K562 (cell line): ENCODE data around the gene IRAK2. TPM values are rescaled to one million over a fixed set of nuclear protein-coding genes. Genes with fewer than 3 reads are reported as not detected.

Source experiments
- BRF2 ChIP-seq: IDR thresholded peaks from 3 replicates; pipeline ENCODE4 v1.6.1; 2011; ENCODE audit warnings: borderline replicate concordance, mild to moderate bottlenecking; ENCODE audit not compliant: insufficient read length, insufficient read depth
- CEBPG ChIP-seq, 3 experiments: fragments of 200-800 bp in 1 of 3; sonication (Bioruptor generic) in 1 of 3; sonication (generic) in 1 of 3; formaldehyde crosslinking in 1 of 3; IDR thresholded peaks in 2 of 3; conservative IDR thresholded peaks in 1 of 3; 2 replicates each; pipeline versions ENCODE4 v1.6.1 to v1.8.0; 2016 to 2022; ENCODE audit warnings: missing compliant biosample characterization in 2 of 3, missing genetic modification characterization in 2 of 3, mild to moderate bottlenecking in 1 of 3, missing genetic modification reagents in 1 of 3
- COPS2 ChIP-seq: fragments of 450-650 bp; conservative IDR thresholded peaks from 2 replicates; pipeline ENCODE4 v1.6.1; 2016; ENCODE audit warnings: mild to moderate bottlenecking, moderate library complexity
- ETV1 ChIP-seq: fragments of 450-650 bp; conservative IDR thresholded peaks from 2 replicates; pipeline ENCODE4 v1.6.1; 2016; ENCODE audit warnings: missing genetic modification characterization, control low read depth, low read depth, missing compliant biosample characterization
- FOSL1 ChIP-seq: fragments of 200-800 bp; sonication (Bioruptor generic); conservative IDR thresholded peaks from 2 replicates; pipeline ENCODE4 v1.6.1; 2016; ENCODE audit warnings: missing genetic modification characterization, missing compliant biosample characterization
- HCFC1 ChIP-seq: IDR thresholded peaks from 2 replicates; pipeline ENCODE4 v1.6.1; 2012; ENCODE audit warnings: low read depth, low read length, improper control_type of control experiment
- KDM4B ChIP-seq, 2 experiments: fragments of 450-650 bp in 1 of 2; sonication (generic) in 1 of 2; IDR thresholded peaks; 2 replicates each; pipeline ENCODE4 v1.6.1; 2016 to 2017; ENCODE audit warnings: borderline replicate concordance in 2 of 2, antibody characterized with exemption in 1 of 2, low read depth in 1 of 2, mild to moderate bottlenecking in 1 of 2
- MXI1 ChIP-seq: IDR thresholded peaks from 2 replicates; pipeline ENCODE4 v1.6.1; 2011; ENCODE audit warnings: low read depth, mild to moderate bottlenecking, improper control_type of control experiment, low read length
- SMAD2 ChIP-seq: fragments of 150-350 bp; IDR thresholded peaks from 2 replicates; pipeline ENCODE4 v1.6.1; 2014; ENCODE audit warnings: low read depth, mild to moderate bottlenecking, low read length
- XRCC3 ChIP-seq: fragments of 450-650 bp; IDR thresholded peaks from 2 replicates; pipeline ENCODE4 v1.6.1; 2017; ENCODE audit warnings: mild to moderate bottlenecking, moderate library complexity
- ZNF24 ChIP-seq: fragments of 450-650 bp; IDR thresholded peaks from 2 replicates; pipeline ENCODE4 v1.6.1; 2016
- ZNF41 ChIP-seq: fragments of 250-450 bp; sonication (Bioruptor Pico); conservative IDR thresholded peaks from 2 replicates; pipeline ENCODE4 v1.4.0; 2020; ENCODE audit warnings: mild to moderate bottlenecking
- ZNF436 ChIP-seq: fragments of 250-450, 450-650 bp; sonication (Bioruptor Pico); formaldehyde crosslinking; IDR thresholded peaks from 2 replicates; pipeline ENCODE4 v1.7.0; 2020; ENCODE audit warnings: mild to moderate bottlenecking
- ZNF444 ChIP-seq: fragments of 250-450 bp; sonication (Bioruptor Pico); IDR thresholded peaks from 2 replicates; pipeline ENCODE4 v1.4.0; 2020; ENCODE audit warnings: mild to moderate bottlenecking, moderate library complexity
- polyA plus RNA-seq, 8 experiments: library from polyadenylated mRNA; depleted of rRNA in 4 of 8; stranded (reverse) in 5 of 8; unstranded in 3 of 8; fragments of >200 nt; fragmentation: Nextera tagmentation in 2 of 8; fragmentation: Illumina TruSeq in 1 of 8; extraction: Ambion mirVana in 2 of 8; extraction: Trizol in 1 of 8; gene quantifications; 2 replicates each; pipeline versions ENCODE4 v1.2.1 to v1.2.3, GENCODE V29; 2011 to 2014; ENCODE audit warnings: inconsistent platforms in 1 of 8, missing spikeins in 1 of 8
- total RNA-seq, 7 experiments: library from RNA; depleted of rRNA in 6 of 7; stranded (reverse); fragments of >200 nt in 6 of 7; fragmentation: Illumina TruSeq in 2 of 7; extraction: Trizol in 2 of 7; gene quantifications; 2 replicates each; pipeline versions ENCODE4 v1.2.1 to v1.2.3, GENCODE V29; 2011 to 2021; ENCODE audit warnings: low replicate concordance in 1 of 7
- TF ChIP-seq, protein P1 (sequence below): IDR thresholded peaks from 3 replicates; pipeline ENCODE4 v1.6.1; 2011; ENCODE audit warnings: borderline replicate concordance, mild to moderate bottlenecking, moderate library complexity; ENCODE audit not compliant: insufficient read length; ENCODE audit errors: extremely low read depth
- TF ChIP-seq, protein P2 (sequence below): sonication (generic); formaldehyde crosslinking; IDR thresholded peaks from 2 replicates; pipeline ENCODE4 v1.5.0; 2020; ENCODE audit warnings: missing genetic modification reagents
- TF ChIP-seq, protein P3 (sequence below): fragments of 450-650 bp; formaldehyde crosslinking; IDR thresholded peaks from 2 replicates; pipeline ENCODE4 v1.4.0; 2020; ENCODE audit warnings: mild to moderate bottlenecking, moderate library complexity
- TF ChIP-seq, protein P4 (sequence below): sonication (generic); formaldehyde crosslinking; IDR thresholded peaks from 2 replicates; pipeline ENCODE4 v1.8.0; 2022; ENCODE audit warnings: mild to moderate bottlenecking, missing genetic modification reagents

IRAK2 gene
- total and polyA plus RNA-seq, 9 of the 15 experiments (the other 6 are each of a cell fraction or from before 2014, with no cell fraction given) = 0.42 to 4.4 (median 2.7) TPM

GRCh38 chr3:10142707-10143560, 21.8 kb upstream of the IRAK2 start (continued):
- TF ChIP-seq, protein P1, sequence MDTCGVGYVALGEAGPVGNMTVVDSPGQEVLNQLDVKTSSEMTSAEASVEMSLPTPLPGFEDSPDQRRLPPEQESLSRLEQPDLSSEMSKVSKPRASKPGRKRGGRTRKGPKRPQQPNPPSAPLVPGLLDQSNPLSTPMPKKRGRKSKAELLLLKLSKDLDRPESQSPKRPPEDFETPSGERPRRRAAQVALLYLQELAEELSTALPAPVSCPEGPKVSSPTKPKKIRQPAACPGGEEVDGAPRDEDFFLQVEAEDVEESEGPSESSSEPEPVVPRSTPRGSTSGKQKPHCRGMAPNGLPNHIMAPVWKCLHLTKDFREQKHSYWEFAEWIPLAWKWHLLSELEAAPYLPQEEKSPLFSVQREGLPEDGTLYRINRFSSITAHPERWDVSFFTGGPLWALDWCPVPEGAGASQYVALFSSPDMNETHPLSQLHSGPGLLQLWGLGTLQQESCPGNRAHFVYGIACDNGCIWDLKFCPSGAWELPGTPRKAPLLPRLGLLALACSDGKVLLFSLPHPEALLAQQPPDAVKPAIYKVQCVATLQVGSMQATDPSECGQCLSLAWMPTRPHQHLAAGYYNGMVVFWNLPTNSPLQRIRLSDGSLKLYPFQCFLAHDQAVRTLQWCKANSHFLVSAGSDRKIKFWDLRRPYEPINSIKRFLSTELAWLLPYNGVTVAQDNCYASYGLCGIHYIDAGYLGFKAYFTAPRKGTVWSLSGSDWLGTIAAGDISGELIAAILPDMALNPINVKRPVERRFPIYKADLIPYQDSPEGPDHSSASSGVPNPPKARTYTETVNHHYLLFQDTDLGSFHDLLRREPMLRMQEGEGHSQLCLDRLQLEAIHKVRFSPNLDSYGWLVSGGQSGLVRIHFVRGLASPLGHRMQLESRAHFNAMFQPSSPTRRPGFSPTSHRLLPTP = peak; percentile 13
- TF ChIP-seq, protein P2, sequence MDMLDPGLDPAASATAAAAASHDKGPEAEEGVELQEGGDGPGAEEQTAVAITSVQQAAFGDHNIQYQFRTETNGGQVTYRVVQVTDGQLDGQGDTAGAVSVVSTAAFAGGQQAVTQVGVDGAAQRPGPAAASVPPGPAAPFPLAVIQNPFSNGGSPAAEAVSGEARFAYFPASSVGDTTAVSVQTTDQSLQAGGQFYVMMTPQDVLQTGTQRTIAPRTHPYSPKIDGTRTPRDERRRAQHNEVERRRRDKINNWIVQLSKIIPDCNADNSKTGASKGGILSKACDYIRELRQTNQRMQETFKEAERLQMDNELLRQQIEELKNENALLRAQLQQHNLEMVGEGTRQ (CRISPR knock-in tag) = no peak
- TF ChIP-seq ZNF436 (CRISPR knock-in tag) (no peak), ETV1 (tag) (no peak), XRCC3 (no peak), KDM4B (IDR thresholded peaks at IDR 0.05; ENCODE audit: borderline replicate concordance in 2 of 2, low read depth in 1 of 2) (no peak), HCFC1 (peak; percentile 15; the same call in 1 of the 2 replicates), ZNF41 (CRISPR knock-in tag) (no peak), CEBPG (CRISPR knock-in tag; IDR thresholded peaks at IDR 0.05) (peak; percentile 99), CEBPG (tag; conservative IDR thresholded peaks at IDR 0.05 in 1 of 2, IDR thresholded peaks at IDR 0.05 in 1 of 2) (peak; percentile 94 to 95), ZNF444 (CRISPR knock-in tag) (no peak), BRF2 (no peak), MXI1 (no peak), ZNF24 (no peak), COPS2 (no peak), SMAD2 (no peak), FOSL1 (tag) (no peak)
- TF ChIP-seq, protein P3, sequence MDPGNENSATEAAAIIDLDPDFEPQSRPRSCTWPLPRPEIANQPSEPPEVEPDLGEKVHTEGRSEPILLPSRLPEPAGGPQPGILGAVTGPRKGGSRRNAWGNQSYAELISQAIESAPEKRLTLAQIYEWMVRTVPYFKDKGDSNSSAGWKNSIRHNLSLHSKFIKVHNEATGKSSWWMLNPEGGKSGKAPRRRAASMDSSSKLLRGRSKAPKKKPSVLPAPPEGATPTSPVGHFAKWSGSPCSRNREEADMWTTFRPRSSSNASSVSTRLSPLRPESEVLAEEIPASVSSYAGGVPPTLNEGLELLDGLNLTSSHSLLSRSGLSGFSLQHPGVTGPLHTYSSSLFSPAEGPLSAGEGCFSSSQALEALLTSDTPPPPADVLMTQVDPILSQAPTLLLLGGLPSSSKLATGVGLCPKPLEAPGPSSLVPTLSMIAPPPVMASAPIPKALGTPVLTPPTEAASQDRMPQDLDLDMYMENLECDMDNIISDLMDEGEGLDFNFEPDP (CRISPR knock-in tag) = no peak
- TF ChIP-seq, protein P4, sequence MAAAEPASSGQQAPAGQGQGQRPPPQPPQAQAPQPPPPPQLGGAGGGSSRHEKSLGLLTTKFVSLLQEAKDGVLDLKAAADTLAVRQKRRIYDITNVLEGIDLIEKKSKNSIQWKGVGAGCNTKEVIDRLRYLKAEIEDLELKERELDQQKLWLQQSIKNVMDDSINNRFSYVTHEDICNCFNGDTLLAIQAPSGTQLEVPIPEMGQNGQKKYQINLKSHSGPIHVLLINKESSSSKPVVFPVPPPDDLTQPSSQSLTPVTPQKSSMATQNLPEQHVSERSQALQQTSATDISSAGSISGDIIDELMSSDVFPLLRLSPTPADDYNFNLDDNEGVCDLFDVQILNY = no peak
